ENCODE measurements around the gene DYNLL2.
"Not testable (repeated sequence)": the region's sequence is repeated elsewhere in the genome, so short reads cannot be mapped to it uniquely, and the experiment has no call there.

DYNLL2 gene

DNA sequence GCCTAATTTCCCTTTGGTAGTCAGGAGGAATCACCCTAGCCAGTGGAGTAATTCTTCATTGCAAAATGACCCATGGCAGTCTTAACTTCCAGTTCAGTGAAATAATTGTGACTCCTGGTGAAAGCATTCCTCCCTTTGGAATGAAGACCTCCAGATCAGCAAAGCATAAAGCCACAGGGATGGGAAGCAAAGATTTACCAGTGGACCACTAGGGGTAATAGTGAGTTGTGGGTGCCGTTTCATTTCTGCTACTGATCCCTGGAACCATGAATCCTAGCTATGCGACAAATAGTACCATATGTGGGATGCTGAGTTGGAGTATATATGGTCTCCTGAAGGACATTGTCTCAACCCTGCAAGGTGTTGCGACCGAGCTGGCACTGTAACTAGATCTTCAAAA, 13.7 kb downstream of the DYNLL2 start:
- TF ChIP-seq, protein P1, sequence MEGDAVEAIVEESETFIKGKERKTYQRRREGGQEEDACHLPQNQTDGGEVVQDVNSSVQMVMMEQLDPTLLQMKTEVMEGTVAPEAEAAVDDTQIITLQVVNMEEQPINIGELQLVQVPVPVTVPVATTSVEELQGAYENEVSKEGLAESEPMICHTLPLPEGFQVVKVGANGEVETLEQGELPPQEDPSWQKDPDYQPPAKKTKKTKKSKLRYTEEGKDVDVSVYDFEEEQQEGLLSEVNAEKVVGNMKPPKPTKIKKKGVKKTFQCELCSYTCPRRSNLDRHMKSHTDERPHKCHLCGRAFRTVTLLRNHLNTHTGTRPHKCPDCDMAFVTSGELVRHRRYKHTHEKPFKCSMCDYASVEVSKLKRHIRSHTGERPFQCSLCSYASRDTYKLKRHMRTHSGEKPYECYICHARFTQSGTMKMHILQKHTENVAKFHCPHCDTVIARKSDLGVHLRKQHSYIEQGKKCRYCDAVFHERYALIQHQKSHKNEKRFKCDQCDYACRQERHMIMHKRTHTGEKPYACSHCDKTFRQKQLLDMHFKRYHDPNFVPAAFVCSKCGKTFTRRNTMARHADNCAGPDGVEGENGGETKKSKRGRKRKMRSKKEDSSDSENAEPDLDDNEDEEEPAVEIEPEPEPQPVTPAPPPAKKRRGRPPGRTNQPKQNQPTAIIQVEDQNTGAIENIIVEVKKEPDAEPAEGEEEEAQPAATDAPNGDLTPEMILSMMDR (conservative IDR thresholded peaks at IDR 0.05): no peak; the same call in 1 of the 2 replicates
- H3K27ac ChIP-seq: no peak overlapping the region

DNA sequence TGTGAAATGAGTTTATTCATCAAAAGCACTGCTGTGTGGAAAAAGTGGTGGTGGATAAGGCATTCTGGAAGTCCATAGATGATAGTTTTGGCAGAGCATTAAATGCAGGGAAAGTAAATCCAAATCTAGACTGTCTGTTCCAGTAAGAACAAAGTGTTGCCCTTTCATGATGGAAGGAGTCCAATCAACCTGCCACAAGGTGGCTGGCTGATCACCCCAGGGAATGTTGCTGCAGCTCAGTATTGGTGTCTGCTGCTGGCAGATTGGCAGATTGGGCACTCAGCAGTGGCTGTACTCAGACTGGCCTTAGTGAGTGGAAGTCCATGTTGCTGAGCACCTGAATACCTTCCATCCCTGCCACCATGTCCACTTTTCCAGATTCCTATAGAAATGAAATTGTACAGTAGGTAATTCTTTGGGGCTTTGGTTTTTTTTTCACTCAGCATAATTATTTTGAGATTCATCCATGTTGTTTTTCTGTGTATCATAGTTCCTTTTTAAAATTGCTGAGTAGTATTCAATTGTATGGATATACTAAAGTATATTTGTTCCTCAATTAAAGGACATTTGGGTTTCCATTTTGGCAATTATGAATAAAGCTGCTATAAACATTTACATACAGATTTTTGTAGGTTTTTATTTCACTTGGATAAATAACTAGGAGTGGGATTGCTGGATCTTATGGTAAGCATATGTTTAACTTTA, 14.3 kb downstream of the DYNLL2 start:
- no peak overlapping the region for H3K27ac ChIP-seq
- TF ChIP-seq, protein P1 (conservative IDR thresholded peaks at IDR 0.05): no peak

DNA sequence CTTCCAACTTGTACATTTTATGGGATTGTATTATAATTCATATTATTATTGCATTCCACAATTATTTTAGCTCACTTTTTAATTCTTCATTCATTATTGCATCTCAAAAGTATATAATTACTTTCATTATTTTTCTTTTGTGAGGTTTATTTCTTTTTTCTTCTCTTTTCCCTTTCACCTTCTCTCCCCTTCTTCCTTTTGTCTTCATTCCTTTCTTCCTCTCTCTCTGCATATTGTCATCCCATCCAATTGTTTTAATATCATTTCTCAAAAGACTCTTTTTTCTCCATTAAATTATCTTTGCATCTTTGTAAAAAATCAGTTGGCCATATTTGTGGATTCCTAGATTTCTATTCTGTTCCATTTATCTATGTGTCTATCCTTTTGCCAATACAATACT, 17.3 kb downstream of the DYNLL2 start:
- TF ChIP-seq, protein P1 (conservative IDR thresholded peaks at IDR 0.05): no peak
- no peak overlapping the region for H3K27ac ChIP-seq

DNA sequence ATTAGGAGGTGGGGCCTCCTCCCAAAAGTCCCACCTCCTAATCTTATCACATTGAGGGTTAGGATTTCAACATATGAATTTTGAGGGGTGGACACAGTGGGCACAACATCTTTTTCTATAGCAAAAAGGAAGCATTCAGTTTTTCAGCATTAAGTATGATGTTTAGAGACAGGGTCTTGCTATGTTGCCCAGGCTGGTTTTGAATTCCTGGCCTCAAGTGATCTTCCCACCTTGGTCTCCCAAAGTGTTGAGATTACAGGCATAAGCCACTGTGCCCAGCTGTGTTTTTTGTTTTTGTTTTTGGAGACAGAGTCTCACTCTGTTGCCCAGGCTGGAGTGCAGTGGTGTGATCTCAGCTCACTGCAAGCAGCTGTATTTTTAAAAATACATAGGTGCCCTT, 18.7 kb downstream of the DYNLL2 start:
- H3K27ac ChIP-seq: not testable (repeated sequence)

DNA sequence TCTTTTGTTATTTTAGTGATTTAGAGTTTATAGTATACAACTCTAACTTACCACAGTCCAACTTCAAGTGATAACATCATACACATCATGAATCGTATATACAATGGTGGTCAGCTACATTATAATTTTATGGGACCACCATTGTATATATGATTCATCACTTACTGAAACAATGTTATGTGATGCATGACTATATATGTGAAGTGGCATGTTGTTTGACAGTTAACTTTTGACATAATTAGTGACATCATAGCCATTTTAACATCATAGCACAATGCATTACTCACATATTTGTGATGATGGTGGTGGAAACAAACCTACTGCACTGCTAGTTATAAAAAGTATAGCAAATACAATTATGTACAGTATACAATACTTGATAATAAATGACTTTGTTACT, 21.9 kb downstream of the DYNLL2 start:
- TF ChIP-seq, protein P1 (conservative IDR thresholded peaks at IDR 0.05): no peak
- H3K27ac ChIP-seq: no peak overlapping the region

DNA sequence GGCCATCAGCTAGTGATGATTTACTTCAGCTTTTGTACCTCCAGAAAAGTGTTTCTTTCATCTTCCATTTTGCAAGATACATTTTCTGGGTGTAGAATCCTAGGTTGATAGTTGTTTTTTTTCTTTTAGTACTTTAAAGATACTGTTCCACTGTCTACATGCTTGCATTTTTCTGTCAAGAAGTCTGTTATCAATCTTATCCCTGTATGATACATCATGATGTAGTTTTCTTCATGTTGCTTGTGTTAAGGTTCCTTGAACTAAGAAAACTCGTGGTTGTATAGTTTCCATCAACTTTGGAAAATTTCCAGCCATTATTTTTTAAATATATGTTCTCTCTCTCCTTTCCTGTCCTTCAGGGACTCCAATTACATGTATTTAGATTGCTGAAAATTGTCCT, 24.1 kb downstream of the DYNLL2 start:
- no peak overlapping the region for H3K27ac ChIP-seq
- TF ChIP-seq, protein P1 (conservative IDR thresholded peaks at IDR 0.05): no peak

DNA sequence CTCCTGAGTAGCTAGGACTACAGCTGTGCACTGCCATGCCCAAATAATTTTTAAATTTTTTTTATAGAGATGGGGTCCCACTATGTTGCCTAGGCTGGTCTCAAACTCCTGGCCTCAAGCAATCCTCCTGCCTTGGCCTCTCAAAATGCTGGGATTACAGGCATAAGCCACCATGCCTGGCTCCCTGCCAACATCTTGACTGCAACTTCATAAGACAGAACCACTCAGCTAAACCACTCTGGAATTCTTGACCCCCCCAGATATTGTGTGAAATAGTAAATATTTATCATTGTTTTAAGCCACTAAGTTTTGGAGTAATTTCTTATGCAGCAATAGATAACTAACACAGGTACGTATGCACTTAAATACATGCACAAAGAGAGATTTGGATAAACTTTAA, 26.0 kb downstream of the DYNLL2 start:
- TF ChIP-seq, protein P1 (conservative IDR thresholded peaks at IDR 0.05): no peak
- H3K27ac ChIP-seq: no peak overlapping the region

DNA sequence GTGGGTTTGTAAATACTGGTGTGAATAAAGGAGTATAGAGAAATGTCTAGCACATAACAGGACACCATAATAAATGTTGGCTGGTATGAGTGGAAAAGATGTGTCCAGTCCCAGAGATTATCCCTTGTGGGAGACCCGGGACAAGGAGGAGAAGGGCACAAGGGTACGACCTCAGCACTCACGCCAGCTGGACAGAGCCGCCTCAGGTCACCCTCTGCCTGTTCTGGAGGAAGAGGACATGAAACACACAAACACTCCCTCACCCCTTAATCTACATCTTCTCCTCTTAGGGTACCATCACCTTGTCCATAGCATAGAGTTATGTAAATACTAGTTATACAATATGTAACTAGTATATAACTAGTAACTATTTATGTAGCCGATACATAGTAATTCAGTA, 26.8 kb downstream of the DYNLL2 start:
- H3K27ac ChIP-seq: peak overlapping the region; percentile 33
- TF ChIP-seq, protein P1 (conservative IDR thresholded peaks at IDR 0.05): no peak
